ENCODE data around the gene TEPSIN. TPM values are rescaled to one million over a fixed set of nuclear protein-coding genes. Genes with fewer than 3 reads are reported as not detected.

TEPSIN gene
- total and polyA plus RNA-seq, 2 of the 13 experiments (the other 11 are each of a cell fraction or from before 2014, with no cell fraction given), result 16.1 to 18.8 TPM

GRCh38 chr17:81245024-81245664, 6.3 kb upstream of the TEPSIN start (continued):
- TF ChIP-seq, protein P1, sequence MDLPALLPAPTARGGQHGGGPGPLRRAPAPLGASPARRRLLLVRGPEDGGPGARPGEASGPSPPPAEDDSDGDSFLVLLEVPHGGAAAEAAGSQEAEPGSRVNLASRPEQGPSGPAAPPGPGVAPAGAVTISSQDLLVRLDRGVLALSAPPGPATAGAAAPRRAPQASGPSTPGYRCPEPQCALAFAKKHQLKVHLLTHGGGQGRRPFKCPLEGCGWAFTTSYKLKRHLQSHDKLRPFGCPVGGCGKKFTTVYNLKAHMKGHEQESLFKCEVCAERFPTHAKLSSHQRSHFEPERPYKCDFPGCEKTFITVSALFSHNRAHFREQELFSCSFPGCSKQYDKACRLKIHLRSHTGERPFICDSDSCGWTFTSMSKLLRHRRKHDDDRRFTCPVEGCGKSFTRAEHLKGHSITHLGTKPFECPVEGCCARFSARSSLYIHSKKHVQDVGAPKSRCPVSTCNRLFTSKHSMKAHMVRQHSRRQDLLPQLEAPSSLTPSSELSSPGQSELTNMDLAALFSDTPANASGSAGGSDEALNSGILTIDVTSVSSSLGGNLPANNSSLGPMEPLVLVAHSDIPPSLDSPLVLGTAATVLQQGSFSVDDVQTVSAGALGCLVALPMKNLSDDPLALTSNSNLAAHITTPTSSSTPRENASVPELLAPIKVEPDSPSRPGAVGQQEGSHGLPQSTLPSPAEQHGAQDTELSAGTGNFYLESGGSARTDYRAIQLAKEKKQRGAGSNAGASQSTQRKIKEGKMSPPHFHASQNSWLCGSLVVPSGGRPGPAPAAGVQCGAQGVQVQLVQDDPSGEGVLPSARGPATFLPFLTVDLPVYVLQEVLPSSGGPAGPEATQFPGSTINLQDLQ (CRISPR knock-in tag; IDR thresholded peaks at IDR 0.05), result no peak
- TF ChIP-seq GTF3A (CRISPR knock-in tag; conservative IDR thresholded peaks at IDR 0.05), result no peak
- TF ChIP-seq, protein P2, sequence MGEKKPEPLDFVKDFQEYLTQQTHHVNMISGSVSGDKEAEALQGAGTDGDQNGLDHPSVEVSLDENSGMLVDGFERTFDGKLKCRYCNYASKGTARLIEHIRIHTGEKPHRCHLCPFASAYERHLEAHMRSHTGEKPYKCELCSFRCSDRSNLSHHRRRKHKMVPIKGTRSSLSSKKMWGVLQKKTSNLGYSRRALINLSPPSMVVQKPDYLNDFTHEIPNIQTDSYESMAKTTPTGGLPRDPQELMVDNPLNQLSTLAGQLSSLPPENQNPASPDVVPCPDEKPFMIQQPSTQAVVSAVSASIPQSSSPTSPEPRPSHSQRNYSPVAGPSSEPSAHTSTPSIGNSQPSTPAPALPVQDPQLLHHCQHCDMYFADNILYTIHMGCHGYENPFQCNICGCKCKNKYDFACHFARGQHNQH (CRISPR knock-in tag; IDR thresholded peaks at IDR 0.05), result no peak
- TF ChIP-seq, protein P3, sequence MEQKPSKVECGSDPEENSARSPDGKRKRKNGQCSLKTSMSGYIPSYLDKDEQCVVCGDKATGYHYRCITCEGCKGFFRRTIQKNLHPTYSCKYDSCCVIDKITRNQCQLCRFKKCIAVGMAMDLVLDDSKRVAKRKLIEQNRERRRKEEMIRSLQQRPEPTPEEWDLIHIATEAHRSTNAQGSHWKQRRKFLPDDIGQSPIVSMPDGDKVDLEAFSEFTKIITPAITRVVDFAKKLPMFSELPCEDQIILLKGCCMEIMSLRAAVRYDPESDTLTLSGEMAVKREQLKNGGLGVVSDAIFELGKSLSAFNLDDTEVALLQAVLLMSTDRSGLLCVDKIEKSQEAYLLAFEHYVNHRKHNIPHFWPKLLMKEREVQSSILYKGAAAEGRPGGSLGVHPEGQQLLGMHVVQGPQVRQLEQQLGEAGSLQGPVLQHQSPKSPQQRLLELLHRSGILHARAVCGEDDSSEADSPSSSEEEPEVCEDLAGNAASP (CRISPR knock-in tag; IDR thresholded peaks at IDR 0.05; ENCODE audit: borderline replicate concordance), result no peak
- TF ChIP-seq, protein P4, sequence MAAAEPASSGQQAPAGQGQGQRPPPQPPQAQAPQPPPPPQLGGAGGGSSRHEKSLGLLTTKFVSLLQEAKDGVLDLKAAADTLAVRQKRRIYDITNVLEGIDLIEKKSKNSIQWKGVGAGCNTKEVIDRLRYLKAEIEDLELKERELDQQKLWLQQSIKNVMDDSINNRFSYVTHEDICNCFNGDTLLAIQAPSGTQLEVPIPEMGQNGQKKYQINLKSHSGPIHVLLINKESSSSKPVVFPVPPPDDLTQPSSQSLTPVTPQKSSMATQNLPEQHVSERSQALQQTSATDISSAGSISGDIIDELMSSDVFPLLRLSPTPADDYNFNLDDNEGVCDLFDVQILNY (CRISPR knock-in tag; conservative IDR thresholded peaks at IDR 0.05), result no peak
- TF ChIP-seq REL (CRISPR knock-in tag; conservative IDR thresholded peaks at IDR 0.05), result no peak
- TF ChIP-seq ZBTB33 (CRISPR knock-in tag; IDR thresholded peaks at IDR 0.05), result peak; percentile 94
- TF ChIP-seq KAT8 (CRISPR knock-in tag; IDR thresholded peaks at IDR 0.05), result no peak; the same call in 1 of the 2 replicates
- TF ChIP-seq KLF6 (CRISPR knock-in tag; IDR thresholded peaks at IDR 0.05), result no peak
- no peak for TF ChIP-seq TRAFD1 (CRISPR knock-in tag; IDR thresholded peaks at IDR 0.05; ENCODE audit: borderline replicate concordance)
- TF ChIP-seq, protein P5, sequence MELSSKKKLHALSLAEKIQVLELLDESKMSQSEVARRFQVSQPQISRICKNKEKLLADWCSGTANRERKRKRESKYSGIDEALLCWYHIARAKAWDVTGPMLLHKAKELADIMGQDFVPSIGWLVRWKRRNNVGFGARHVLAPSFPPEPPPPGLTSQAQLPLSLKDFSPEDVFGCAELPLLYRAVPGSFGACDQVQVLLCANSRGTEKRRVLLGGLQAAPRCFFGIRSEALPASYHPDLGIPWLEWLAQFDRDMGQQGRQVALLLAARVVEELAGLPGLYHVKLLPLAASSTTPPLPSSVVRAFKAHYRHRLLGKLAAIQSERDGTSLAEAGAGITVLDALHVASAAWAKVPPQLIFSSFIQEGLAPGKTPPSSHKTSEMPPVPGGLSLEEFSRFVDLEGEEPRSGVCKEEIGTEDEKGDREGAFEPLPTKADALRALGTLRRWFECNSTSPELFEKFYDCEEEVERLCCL (CRISPR knock-in tag; IDR thresholded peaks at IDR 0.05; ENCODE audit: borderline replicate concordance), result no peak
- TF ChIP-seq SMC3 (IDR thresholded peaks at IDR 0.05; ENCODE audit: low read length), result no peak
- TF ChIP-seq NFE2L2 (IDR thresholded peaks at IDR 0.05; ENCODE audit: low read length), result no peak
- TF ChIP-seq CENPT (CRISPR knock-in tag; IDR thresholded peaks at IDR 0.05; ENCODE audit: low read depth), result no peak
- no peak for TF ChIP-seq GATAD2A (CRISPR knock-in tag; IDR thresholded peaks at IDR 0.05)
- TF ChIP-seq SALL2 (CRISPR knock-in tag; IDR thresholded peaks at IDR 0.05), result peak; percentile 13; the same call in 1 of the 2 replicates
